ENCODE data around the gene C16orf89. TPM values are rescaled to one million over a fixed set of nuclear protein-coding genes. Genes with fewer than 3 reads are reported as not detected.
"Not testable (repeated sequence)": the region's sequence is repeated elsewhere in the genome, so short reads cannot be mapped to it uniquely, and the experiment has no call there.

The C16orf89 gene
- total RNA-seq, 2 donors from 2014 or later = 0.51 TPM; not detected in 1

GRCh38 chr16:5045499-5046115 lies 20.1 kb downstream of the C16orf89 start:
- Histone ChIP-seq H3K36me3 (ENCODE audit: control insufficient read depth, insufficient read depth, low read length) (no peaks in the 10 kb centered on the region), H3K4me1 (ENCODE audit: control insufficient read depth, insufficient read depth, low read length) (no peaks in the 10 kb centered on the region), H3K4me3 (ENCODE audit: low read length) (no peak overlapping the region), H3K9ac (ENCODE audit: extremely low read depth, low read length, poor library complexity, severe bottlenecking) (no peak overlapping the region), H3K27ac (ENCODE audit: low read depth, low read length) (no peak overlapping the region), H3K27me3 (ENCODE audit: control insufficient read depth, insufficient read depth, low read length, poor library complexity, severe bottlenecking) (peaks cover 10% of the 10 kb centered on the region), H3K9me3 (ENCODE audit: control insufficient read depth, low read length) (no peaks in the 10 kb centered on the region)
- no peak for TF ChIP-seq CTCF (conservative IDR thresholded peaks at IDR 0.05)
- DNase-seq = no peak
- no peaks in the 10 kb centered on the region for H3K9me3 Mint-ChIP-seq
- H3K36me3 Mint-ChIP-seq (ENCODE audit: low read depth) = no peaks in the 10 kb centered on the region
- WGBS, 2 experiments (ENCODE audit: insufficient coverage in 1 of 2, insufficient read length in 1 of 2) = 87 to 98% methylated on average over 8 to 10 of the region's 10 CpGs
- H3K27me3 Mint-ChIP-seq (ENCODE audit: insufficient read depth) = peaks cover 28% of the 10 kb centered on the region
- H3K4me1 Mint-ChIP-seq = peaks cover 5% of the 10 kb centered on the region
- no peak overlapping the region for H3K4me3 Mint-ChIP-seq
- H3K27ac Mint-ChIP-seq = no peak overlapping the region

- 91 to 96% methylated on average over 7 to 11 of the region's 11 CpGs for WGBS, 2 experiments (ENCODE audit: insufficient coverage in 1 of 2, insufficient read length in 1 of 2)
- peaks cover 10% of the 10 kb centered on the region for H3K27me3 ChIP-seq (ENCODE audit: control insufficient read depth, insufficient read depth, low read length, poor library complexity, severe bottlenecking)
- H3K9ac ChIP-seq (ENCODE audit: extremely low read depth, low read length, poor library complexity, severe bottlenecking); H3K9me3 ChIP-seq (ENCODE audit: control insufficient read depth, low read length); H3K36me3 ChIP-seq (ENCODE audit: control insufficient read depth, insufficient read depth, low read length); H3K4me1 ChIP-seq (ENCODE audit: control insufficient read depth, insufficient read depth, low read length); H3K9me3 Mint-ChIP-seq; H3K4me3 ChIP-seq (ENCODE audit: low read length); DNase-seq; H3K36me3 Mint-ChIP-seq (ENCODE audit: low read depth); H3K4me1 Mint-ChIP-seq; H3K4me3 Mint-ChIP-seq; H3K27ac Mint-ChIP-seq; H3K27ac ChIP-seq (ENCODE audit: low read depth, low read length): not testable (repeated sequence)
- peaks cover 21% of the 10 kb centered on the region for H3K27me3 Mint-ChIP-seq (ENCODE audit: insufficient read depth)
These were observed 21.2 kb downstream of the C16orf89 start for GRCh38 chr16:5044581-5044980.

- no peaks in the 10 kb centered on the region for H3K36me3 Mint-ChIP-seq (ENCODE audit: low read depth)
- Histone ChIP-seq H3K4me3 (ENCODE audit: low read length) (no peak overlapping the region), H3K27me3 (ENCODE audit: control insufficient read depth, insufficient read depth, low read length, poor library complexity, severe bottlenecking) (peaks cover 10% of the 10 kb centered on the region), H3K9ac (ENCODE audit: extremely low read depth, low read length, poor library complexity, severe bottlenecking) (no peak overlapping the region), H3K36me3 (ENCODE audit: control insufficient read depth, insufficient read depth, low read length) (no peaks in the 10 kb centered on the region), H3K9me3 (ENCODE audit: control insufficient read depth, low read length) (no peaks in the 10 kb centered on the region), H3K27ac (ENCODE audit: low read depth, low read length) (no peak overlapping the region), H3K4me1 (ENCODE audit: control insufficient read depth, insufficient read depth, low read length) (no peaks in the 10 kb centered on the region)
- H3K9me3 Mint-ChIP-seq = no peaks in the 10 kb centered on the region
- peaks cover 22% of the 10 kb centered on the region for H3K27me3 Mint-ChIP-seq (ENCODE audit: insufficient read depth)
- no peak for TF ChIP-seq CTCF (conservative IDR thresholded peaks at IDR 0.05)
- no peak overlapping the region for H3K27ac Mint-ChIP-seq
- peaks cover 5% of the 10 kb centered on the region for H3K4me1 Mint-ChIP-seq
- no peak overlapping the region for H3K4me3 Mint-ChIP-seq
- DNase-seq = no peak
- 93 to 100% methylated on average over 3 to 8 of the region's 8 CpGs for WGBS, 2 experiments (ENCODE audit: insufficient coverage in 1 of 2, insufficient read length in 1 of 2)
These were observed 21.7 kb downstream of the C16orf89 start for GRCh38 chr16:5044011-5044540.

All from endodermal cell (in vitro differentiated cells).